H1 (cell line): Measurements from ENCODE around the gene RBM27. TPM values are rescaled to one million over a fixed set of nuclear protein-coding genes. Genes with fewer than 3 reads are reported as not detected.
"Not testable (repeated sequence)": the region's sequence is repeated elsewhere in the genome, so short reads cannot be mapped to it uniquely, and the experiment has no call there.

ENCODE experiments used
- CTCF ChIA-PET: fragments of 300-600 bp; sonication (Branson Sonifier 250); formaldehyde crosslinking; loops from one replicate; lab custom pipeline; 2021; ENCODE audit not compliant: partially characterized antibody; lab: Charles Lee
- POLR2A ChIA-PET: fragments of 300-600 bp; sonication (Branson Sonifier 250); formaldehyde crosslinking; loops from one replicate; lab custom pipeline; 2021; ENCODE audit warnings: inconsistent platforms; ENCODE audit not compliant: partially characterized antibody; lab: Charles Lee
- DNase-seq, 2 experiments: peaks; one replicate each; pipeline versions ENCODE4 v3.0.0 to v3.0.0-alpha.2; 2010 to 2022; ENCODE audit warnings: low spot score in 2 of 2, low read depth in 1 of 2, mixed read lengths in 1 of 2
- FAIRE-seq: peaks from 2 replicates; lab custom pipeline; 2011; peaks lifted over from hg19 to GRCh38; lab: Jason Lieb, UNC
- H2AFZ ChIP-seq: 2 replicates; pipeline ENCODE4 v1.8.1; 2012; ENCODE audit warnings: low read length, inconsistent platforms
- H2AK5ac ChIP-seq: 2 replicates; pipeline ENCODE4 v1.6.1; 2013; ENCODE audit warnings: low read depth, low read length
- H2BK120ac ChIP-seq: replicated peaks from 2 replicates; pipeline ENCODE3; 2013; ENCODE audit warnings: low read depth, low read length, inconsistent platforms
- H2BK12ac ChIP-seq: 2 replicates; pipeline ENCODE4 v1.6.1; 2013; ENCODE audit warnings: low read depth, low read length
- H2BK15ac ChIP-seq: 2 replicates; pipeline ENCODE4 v1.6.1; 2013; ENCODE audit warnings: low read length
- H2BK20ac ChIP-seq: 2 replicates; pipeline ENCODE4 v1.6.1; 2013; ENCODE audit warnings: low read length
- H2BK5ac ChIP-seq: 2 replicates; pipeline ENCODE4 v1.6.1; 2013; ENCODE audit warnings: low read depth, low read length
- H3K14ac ChIP-seq: 2 replicates; pipeline ENCODE4 v1.6.1; 2013; ENCODE audit warnings: inconsistent platforms; ENCODE audit not compliant: insufficient read length
- H3K18ac ChIP-seq: 2 replicates; pipeline ENCODE4 v1.6.1; 2013; ENCODE audit warnings: low read length; ENCODE audit errors: extremely low read depth
- H3K23ac ChIP-seq: 2 replicates; pipeline ENCODE4 v1.6.1; 2013; ENCODE audit warnings: inconsistent platforms; ENCODE audit not compliant: insufficient read length
- H3K23me2 ChIP-seq: 2 replicates; pipeline ENCODE4 v1.6.1; 2013; ENCODE audit warnings: low read depth, low read length
- H3K27ac ChIP-seq: 2 replicates; pipeline ENCODE4 v1.6.1; 2011; ENCODE audit warnings: low read depth, low read length, inconsistent platforms
- H3K27me3 ChIP-seq, 4 experiments: replicated peaks in 1 of 4; 1 replicate in 1 of 4; 2 replicates in 3 of 4; pipeline versions ENCODE4 v1.6.1 to v1.8.1; 2011 to 2013; ENCODE audit warnings: low read length in 3 of 4, mild to moderate bottlenecking in 3 of 4, inconsistent platforms in 2 of 4, mixed read lengths in 2 of 4, moderate library complexity in 1 of 4; ENCODE audit not compliant: control insufficient read depth in 3 of 4, insufficient read depth in 3 of 4; ENCODE audit errors: extremely low read depth in 1 of 4
- H3K36me3 ChIP-seq, 4 experiments: 2 replicates each; pipeline versions ENCODE4 v1.6.1 to v1.8.1; 2011 to 2013; ENCODE audit warnings: mild to moderate bottlenecking in 4 of 4, low read length in 3 of 4, moderate library complexity in 2 of 4, control low read depth in 1 of 4, inconsistent platforms in 1 of 4; ENCODE audit not compliant: insufficient read depth in 4 of 4, control insufficient read depth in 2 of 4
- H3K4ac ChIP-seq: replicated peaks from 2 replicates; pipeline ENCODE3; 2013; ENCODE audit warnings: low read length, low read depth, mixed read lengths, inconsistent platforms; ENCODE audit not compliant: insufficient read length
- H3K4me1 ChIP-seq, 4 experiments: replicated peaks in 1 of 4; 1 replicate in 1 of 4; 2 replicates in 3 of 4; pipeline versions ENCODE4 v1.6.1 to v1.8.1; 2011 to 2013; ENCODE audit warnings: low read length in 3 of 4, inconsistent platforms in 2 of 4, mixed read lengths in 1 of 4; ENCODE audit not compliant: insufficient read depth in 4 of 4, control insufficient read depth in 3 of 4
- H3K4me2 ChIP-seq, 2 experiments: 2 replicates each; pipeline versions ENCODE4 v1.6.1 to v1.8.1; 2011 to 2013; ENCODE audit warnings: low read depth in 2 of 2, low read length in 2 of 2, control low read depth in 1 of 2, inconsistent platforms in 1 of 2, mild to moderate bottlenecking in 1 of 2; ENCODE audit not compliant: insufficient read depth in 1 of 2
- H3K4me3 ChIP-seq, 4 experiments: fragments of 200-600, 300-600 bp in 1 of 4; sonication (generic), shearing (Covaris generic), sonication (Bioruptor Twin) in 1 of 4; 2 replicates each; pipeline versions ENCODE4 v1.5.1 to v1.8.1; 2011 to 2016; ENCODE audit warnings: low read length in 4 of 4, low read depth in 3 of 4, control low read depth in 2 of 4, inconsistent platforms in 2 of 4, mild to moderate bottlenecking in 2 of 4, mixed read lengths in 1 of 4, moderate library complexity in 1 of 4; ENCODE audit not compliant: insufficient read depth in 2 of 4; ENCODE audit errors: extremely low read depth in 1 of 4
- H3K56ac ChIP-seq: replicated peaks from 2 replicates; pipeline ENCODE3; 2013; ENCODE audit warnings: low read depth, mild to moderate bottlenecking, mixed read lengths, low read length, inconsistent platforms; ENCODE audit not compliant: insufficient read length
- H3K79me1 ChIP-seq: 2 replicates; pipeline ENCODE4 v1.6.1; 2013; ENCODE audit warnings: low read depth, low read length, control low read depth
- H3K79me2 ChIP-seq, 2 experiments: 2 replicates each; pipeline versions ENCODE4 v1.6.1 to v1.8.1; 2012 to 2013; ENCODE audit warnings: low read length in 2 of 2, mild to moderate bottlenecking in 2 of 2, inconsistent platforms in 1 of 2; ENCODE audit not compliant: insufficient read depth in 2 of 2, control insufficient read depth in 1 of 2
- H3K9ac ChIP-seq, 4 experiments: replicated peaks in 1 of 4; 1 replicate in 1 of 4; 2 replicates in 3 of 4; pipeline versions ENCODE4 v1.6.1 to v1.8.1; 2011 to 2013; ENCODE audit warnings: low read depth in 3 of 4, low read length in 3 of 4, control low read depth in 2 of 4, mild to moderate bottlenecking in 2 of 4, moderate library complexity in 2 of 4, inconsistent platforms in 1 of 4; ENCODE audit errors: extremely low read depth in 1 of 4
- H3K9me3 ChIP-seq, 2 experiments: 2 replicates each; pipeline versions ENCODE4 v1.6.1 to v1.8.1; 2012 to 2013; ENCODE audit warnings: mild to moderate bottlenecking in 2 of 2, moderate library complexity in 2 of 2, control low read depth in 1 of 2, inconsistent platforms in 1 of 2, low read depth in 1 of 2, low read length in 1 of 2, mixed read lengths in 1 of 2; ENCODE audit not compliant: insufficient read depth in 2 of 2
- H4K20me1 ChIP-seq, 2 experiments: replicated peaks in 1 of 2; 2 replicates each; pipeline versions ENCODE3 to v1.8.1; 2011 to 2013; ENCODE audit warnings: inconsistent platforms in 2 of 2, low read length in 2 of 2, mild to moderate bottlenecking in 1 of 2; ENCODE audit not compliant: insufficient read depth in 2 of 2, control insufficient read depth in 1 of 2
- H4K5ac ChIP-seq: 2 replicates; pipeline ENCODE4 v1.6.1; 2013; ENCODE audit warnings: low read length, low read depth, mixed read lengths, inconsistent platforms; ENCODE audit not compliant: insufficient read length
- H4K8ac ChIP-seq: 2 replicates; pipeline ENCODE4 v1.8.0; 2013; ENCODE audit warnings: mild to moderate bottlenecking, moderate library complexity, low read length, inconsistent platforms; ENCODE audit not compliant: insufficient read depth; ENCODE audit errors: extremely low read depth
- H4K91ac ChIP-seq: replicated peaks from 2 replicates; pipeline ENCODE3; 2013; ENCODE audit warnings: low read length, mixed read lengths, inconsistent platforms; ENCODE audit not compliant: insufficient read length
- WGBS, 2 experiments: shearing (Covaris generic) in 1 of 2; methylation state at CpG; one replicate each; pipeline versions ENCODE4 v1.1.6 to v1.1.7; 2013 to 2015; ENCODE audit warnings: low lambda C conversion rate in 2 of 2, mixed read lengths in 2 of 2, inconsistent platforms in 1 of 2, low coverage in 1 of 2, missing lambda C conversion rate in 1 of 2; ENCODE audit not compliant: insufficient replicate concordance in 2 of 2, insufficient coverage in 1 of 2, insufficient read length in 1 of 2; ENCODE audit errors: extremely low coverage in 1 of 2, missing lambda C conversion rate in 1 of 2; 5-methylcytosine and 5-hydroxymethylcytosine counted together
- polyA plus RNA-seq, 7 experiments: library from polyadenylated mRNA; depleted of rRNA in 3 of 7; stranded (reverse) in 5 of 7; unstranded in 2 of 7; fragments of >200 nt in 5 of 7; fragments of 200-250 nt in 2 of 7; gene quantifications; 1 replicate in 5 of 7; 2 replicates in 1 of 7; 4 replicates in 1 of 7; pipeline versions ENCODE4 v1.2.1 to v1.2.3, GENCODE V29; 2011 to 2013; ENCODE audit warnings: missing spikeins in 2 of 7, mixed read lengths in 2 of 7
- total RNA-seq: library from RNA; stranded (reverse); fragmentation: NEBNext Ultra II Directional; extraction: Animal tissue kit (Norgen Biotek cat#: 25700); gene quantifications from 2 replicates; pipeline ENCODE4 v1.2.1, GENCODE V29; 2021

The RBM27 gene
- total and polyA plus RNA-seq, 2 of the 8 experiments (the other 6 are each of a cell fraction or from before 2014, with no cell fraction given) = 13.1 to 42.9 TPM

DNA sequence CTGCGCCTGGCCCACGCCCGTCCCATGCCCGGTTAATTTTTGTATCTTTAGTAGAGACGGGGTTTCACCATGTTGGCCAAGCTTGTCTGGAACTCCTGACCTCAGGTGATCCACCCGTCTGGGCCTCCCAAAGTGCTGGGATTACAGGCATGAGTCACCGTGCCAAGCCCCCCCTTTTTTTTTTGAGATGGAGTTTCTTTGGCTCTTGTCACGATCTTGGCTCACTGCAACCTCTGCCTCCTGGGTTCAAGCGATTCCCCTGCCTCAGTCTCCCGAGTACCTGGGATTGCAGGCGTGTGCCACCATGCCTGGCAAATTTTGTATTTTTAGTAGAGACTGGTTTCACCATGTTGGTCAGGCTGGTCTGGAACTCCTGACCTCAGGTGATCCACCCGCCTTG, 1.6 kb upstream of the RBM27 start:
- H3K79me1 ChIP-seq, H3K4me2 ChIP-seq, H3K9ac ChIP-seq, H3K4me3 ChIP-seq, H2BK12ac ChIP-seq, H2BK15ac ChIP-seq, H3K9me3 ChIP-seq, H2AFZ ChIP-seq, H3K36me3 ChIP-seq, H3K23ac ChIP-seq, H2BK20ac ChIP-seq, H3K27me3 ChIP-seq, H4K91ac ChIP-seq, H3K14ac ChIP-seq, H3K23me2 ChIP-seq, H4K20me1 ChIP-seq, H3K56ac ChIP-seq, H3K4ac ChIP-seq, H4K5ac ChIP-seq, H2BK5ac ChIP-seq, H3K4me1 ChIP-seq, DNase-seq, H2AK5ac ChIP-seq, FAIRE-seq, H3K27ac ChIP-seq, H3K18ac ChIP-seq, H4K8ac ChIP-seq, H2BK120ac ChIP-seq: not testable (repeated sequence)
- ChIA-PET CTCF (interaction anchor here (0.9 to 1.8 kb wide), 4 partner anchors 14 to 248 kb away, joined by 3 to 4 read pairs (median 3); no protein-coding TSS in a partner anchor), POLR2A (interaction anchor here (1.0 to 5.6 kb wide), 5 partner anchors 12 to 28 kb away, joined by 3 to 67 read pairs (median 5); partner anchors contain the start of gene LARS1)
- peaks cover 19 to 30% of the 10 kb centered on the region in 2 experiments for H3K79me2 ChIP-seq
- WGBS, 2 experiments = 89% methylated on average over 9 of the region's 12 CpGs; no CpG with 5 or more reads in 1 of the 2 experiments
